HG03460 (cell line): ENCODE results near the gene DLG5.

Source experiments
- ATAC-seq: cut with Tn5 transposase; IDR thresholded peaks from one replicate; pipeline ENCODE4 v1.9.1; 2021; ENCODE audit not compliant: unreplicated experiment

Gene DLG5

DNA sequence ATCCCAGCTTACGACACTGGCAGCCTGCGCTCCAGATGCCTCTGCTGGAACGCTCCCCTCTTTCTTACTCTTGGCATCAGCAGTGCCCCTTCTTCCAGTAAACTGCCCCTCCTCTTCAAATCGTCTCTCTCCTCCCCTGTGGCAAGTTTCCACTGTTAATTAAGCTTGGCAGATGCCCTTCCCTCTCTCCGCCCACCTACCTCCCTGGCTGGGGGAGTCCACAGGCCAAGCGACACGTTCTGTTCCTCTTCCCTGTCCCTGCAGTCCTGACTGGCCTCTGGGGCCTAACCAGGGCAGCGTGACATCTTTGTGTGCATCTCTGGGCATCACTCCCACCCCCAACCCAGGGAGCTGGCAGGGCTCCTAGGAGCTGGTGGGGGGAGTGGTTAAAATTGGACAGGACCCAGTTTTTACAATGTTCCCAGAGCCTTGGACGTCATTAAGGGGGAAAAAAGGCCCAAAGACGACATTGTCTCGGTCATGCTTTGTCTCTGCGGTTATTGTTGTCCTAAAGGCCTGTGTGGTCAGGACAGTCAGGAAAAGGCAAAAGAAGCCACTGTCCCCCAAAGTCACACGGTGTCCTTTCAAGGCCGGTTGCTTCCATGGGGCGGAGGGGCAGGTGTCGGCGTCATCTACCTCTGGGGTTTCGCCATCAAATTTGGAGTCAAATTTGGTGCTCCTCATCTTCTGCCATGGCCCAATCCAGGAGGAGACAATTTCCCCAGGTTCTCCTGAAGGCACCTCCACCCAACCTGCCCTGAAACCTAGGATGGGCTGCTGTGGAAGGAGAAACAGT, 54.2 kb downstream of the DLG5 start:
- ATAC-seq = no peak

DNA sequence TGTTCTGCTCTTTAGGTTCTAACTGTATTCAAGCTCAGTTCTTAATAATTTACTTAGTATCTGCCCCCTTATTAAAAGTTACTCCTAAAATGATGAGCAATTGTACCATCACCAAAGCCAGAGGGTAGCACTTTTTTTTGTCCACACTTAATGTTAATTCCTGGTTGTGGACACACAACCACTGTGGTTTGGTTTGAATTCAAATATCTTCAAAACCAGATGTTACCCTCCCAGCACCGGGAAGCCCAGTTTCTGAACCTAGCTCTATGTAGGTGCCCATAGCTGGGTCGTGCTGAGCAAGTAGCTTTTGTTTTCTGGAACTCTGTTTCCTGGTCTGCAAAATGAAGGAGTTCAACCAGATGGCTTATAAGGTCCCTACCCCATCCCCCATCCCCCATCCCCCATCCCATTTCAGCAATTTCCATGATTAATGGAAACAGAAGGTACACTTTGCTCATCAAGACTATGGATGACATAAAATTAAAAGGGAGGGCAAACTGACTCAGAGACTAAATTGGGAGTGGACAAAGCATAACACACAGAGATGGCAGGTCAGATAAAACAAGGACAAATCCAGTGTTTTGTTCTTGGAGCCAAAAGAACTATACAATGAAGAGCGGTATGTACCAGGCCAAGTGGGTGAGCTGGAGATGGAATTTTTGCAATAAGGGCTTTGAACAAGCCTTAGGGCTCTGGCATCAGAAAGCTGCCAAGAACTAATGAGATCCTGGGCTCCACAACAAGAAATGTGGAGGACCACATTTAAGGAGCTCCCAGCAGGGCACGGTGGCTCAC, 56.7 kb downstream of the DLG5 start:
- no peak for ATAC-seq

DNA sequence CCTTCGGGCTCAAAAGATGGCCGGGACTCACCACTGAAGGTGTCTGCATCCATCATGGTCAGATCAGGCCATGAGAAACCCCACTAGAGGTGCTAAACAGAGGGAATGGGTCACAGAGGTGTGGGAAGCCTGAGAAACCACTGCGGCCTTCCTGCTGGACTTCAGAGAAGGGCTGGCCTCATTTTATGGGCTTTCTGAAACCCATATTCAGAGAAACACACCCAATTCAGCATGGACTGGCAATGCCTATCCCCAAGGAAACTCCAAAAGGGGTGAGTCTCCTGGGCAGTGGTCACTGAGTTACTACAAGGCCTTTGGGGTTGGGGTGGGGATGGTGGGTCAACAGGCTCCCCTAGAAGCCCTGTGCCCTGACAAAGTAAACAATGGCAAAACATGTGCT, 58.0 kb downstream of the DLG5 start:
- no peak for ATAC-seq

DNA sequence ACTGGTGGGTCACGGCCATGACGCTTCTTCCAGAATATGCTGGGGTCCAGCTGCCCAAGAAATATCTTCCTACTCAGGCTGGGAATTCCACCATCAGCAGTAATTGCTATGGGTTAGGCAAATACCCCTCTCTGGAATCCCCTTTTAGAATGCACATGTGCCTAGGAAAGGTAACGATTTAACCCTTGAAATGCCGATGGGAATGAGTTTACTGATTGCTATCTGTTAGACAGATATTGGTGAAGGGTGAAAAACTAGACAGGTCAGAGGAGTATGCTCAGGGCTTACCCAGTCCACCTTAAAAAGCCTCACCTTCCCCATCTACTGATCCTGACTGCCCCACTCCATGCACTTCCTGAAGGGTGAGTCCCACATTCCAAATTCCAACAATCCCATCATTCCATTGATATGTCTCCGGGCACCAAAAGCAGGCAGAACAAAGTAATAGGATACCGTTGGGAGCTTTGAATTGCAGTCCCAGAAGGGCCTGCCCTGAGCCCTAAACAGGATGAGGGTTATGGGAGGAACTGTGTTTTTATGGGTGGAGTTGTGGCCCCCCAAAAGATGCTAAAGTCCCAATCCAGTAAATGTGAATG, 59.3 kb downstream of the DLG5 start:
- ATAC-seq = no peak

DNA sequence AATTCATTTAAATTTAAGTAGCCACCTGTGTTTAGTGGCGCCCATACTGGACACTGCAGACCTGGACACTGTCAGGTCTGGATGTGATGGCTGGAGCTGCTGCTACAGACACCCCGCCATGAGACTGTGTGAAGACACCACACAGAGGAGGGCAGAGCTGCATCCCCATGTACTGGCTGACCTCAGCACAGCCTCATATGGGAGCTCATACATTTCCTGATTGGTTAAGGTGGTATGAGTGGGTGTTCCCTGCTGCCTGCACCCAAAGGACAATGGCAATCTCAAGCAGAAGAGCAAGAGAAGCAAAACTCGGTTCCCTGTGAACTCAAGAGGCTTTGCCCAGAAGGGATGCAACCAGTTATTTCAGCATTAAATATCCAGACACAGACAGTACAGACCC, 60.0 kb downstream of the DLG5 start:
- no peak for ATAC-seq

GRCh38 chr10:77865580-77866324, 60.8 kb downstream of the DLG5 start:
- ATAC-seq = no peak

- ATAC-seq = no peak
Observed at GRCh38 chr10:77864151-77864851, 62.3 kb downstream of the DLG5 start.

GRCh38 chr10:77863446-77863845, 63.1 kb downstream of the DLG5 start:
- no peak for ATAC-seq

- ATAC-seq = no peak
Observed at GRCh38 chr10:77862595-77862994, 64.0 kb downstream of the DLG5 start.

DNA sequence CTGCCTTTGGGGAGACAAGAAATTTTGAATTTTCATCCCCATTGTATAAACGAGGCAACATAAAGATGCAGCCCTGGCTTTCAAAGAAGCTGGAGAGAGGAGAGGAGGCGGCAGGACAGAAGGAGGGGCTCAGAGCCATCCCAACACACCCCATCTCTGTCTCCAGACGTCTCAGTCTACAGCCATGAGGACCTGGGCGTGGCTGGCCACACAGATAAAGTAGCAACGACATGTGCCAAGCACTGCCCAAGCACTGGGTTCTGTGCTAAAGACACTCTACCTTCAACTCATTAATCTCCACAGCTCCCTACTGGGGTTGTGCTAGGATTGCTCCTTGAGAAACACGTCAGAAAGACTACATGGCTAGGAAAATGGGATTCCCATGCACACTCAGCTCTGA, 65.2 kb downstream of the DLG5 start:
- no peak for ATAC-seq

DNA sequence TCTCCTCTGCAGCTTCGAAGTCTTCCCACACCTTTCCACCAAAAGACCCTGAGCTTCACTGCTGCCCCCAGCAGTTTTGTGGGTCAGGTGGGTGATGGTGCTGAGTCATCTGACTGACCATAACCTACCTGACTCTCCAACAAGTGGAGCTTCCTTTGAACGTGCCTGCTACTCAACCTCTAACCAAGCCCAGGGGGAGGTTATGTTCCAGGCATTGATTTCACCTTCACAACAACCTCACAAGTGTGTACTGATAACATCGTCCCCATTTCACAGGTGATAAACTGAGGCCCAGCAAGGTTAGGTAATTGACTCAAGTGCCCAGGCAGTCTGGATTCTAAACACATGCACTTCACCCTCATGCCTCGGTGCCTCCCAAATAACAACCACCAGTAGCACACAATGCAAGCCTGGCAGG, 66.7 kb downstream of the DLG5 start:
- no peak for ATAC-seq

GRCh38 chr10:77859200-77859864, 67.2 kb downstream of the DLG5 start:
- ATAC-seq = no peak

GRCh38 chr10:77857272-77857671, 69.3 kb downstream of the DLG5 start:
- ATAC-seq = no peak

DNA sequence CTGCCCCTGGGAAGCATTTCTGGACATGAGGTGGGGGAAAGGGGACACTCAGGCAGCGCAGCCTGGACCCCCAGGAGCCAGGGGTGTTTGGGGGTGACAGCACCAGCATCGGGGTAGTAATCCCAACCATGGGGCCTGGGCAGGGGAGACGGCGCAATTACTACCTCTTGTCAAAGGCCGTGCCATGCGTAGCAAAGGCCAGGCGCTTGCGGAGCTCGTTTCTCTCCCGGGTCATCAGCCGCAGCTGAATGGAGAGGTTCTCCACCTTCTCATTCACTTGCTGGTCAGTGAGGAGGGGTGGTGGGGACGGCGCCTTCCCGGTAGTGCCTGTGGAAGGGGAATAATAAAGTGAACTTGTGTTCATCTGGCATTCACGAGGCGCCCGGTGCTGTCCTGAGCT, 70.0 kb downstream of the DLG5 start:
- no peak for ATAC-seq

GRCh38 chr10:77855404-77856155, 71.0 kb downstream of the DLG5 start:
- ATAC-seq = no peak

DNA sequence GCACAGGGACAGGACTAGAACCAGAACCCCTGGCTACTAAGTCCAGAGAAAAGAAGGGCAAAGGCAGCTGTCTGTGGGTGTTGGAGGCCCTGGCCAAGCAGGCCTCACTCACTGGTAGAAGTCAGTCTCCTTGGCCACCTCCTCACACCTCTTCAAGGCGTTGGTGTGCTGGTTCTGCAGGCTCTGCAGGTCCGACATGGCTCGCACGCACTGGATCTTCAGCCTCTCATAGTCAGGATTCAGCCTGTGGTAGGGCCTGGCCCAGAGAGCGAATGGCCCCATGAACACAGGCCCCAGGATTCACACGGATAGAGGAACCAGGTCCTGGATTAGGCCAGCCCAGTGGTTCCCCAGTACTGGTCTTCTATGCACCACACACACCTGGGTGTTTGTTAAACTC, 72.4 kb downstream of the DLG5 start:
- ATAC-seq = no peak

GRCh38 chr10:77853256-77853655, 73.3 kb downstream of the DLG5 start:
- no peak for ATAC-seq

GRCh38 chr10:77850620-77851231, 75.8 kb downstream of the DLG5 start:
- no peak for ATAC-seq

GRCh38 chr10:77849039-77849664, 77.4 kb downstream of the DLG5 start:
- no peak for ATAC-seq
